Mesendoderm (in vitro differentiated cells): Measurements from ENCODE around the gene C21orf58.

Experiments
- DNase-seq: peaks from one replicate; pipeline ENCODE4 v3.0.0; 2013
- H2AK5ac ChIP-seq: 2 replicates; pipeline ENCODE4 v1.6.1; 2013; ENCODE audit warnings: low read length, inconsistent platforms
- H2BK120ac ChIP-seq: 2 replicates; pipeline ENCODE4 v1.6.1; 2013; ENCODE audit warnings: low read depth, mild to moderate bottlenecking, low read length, moderate library complexity, mixed read lengths
- H2BK15ac ChIP-seq: replicated peaks from 2 replicates; pipeline ENCODE4 v1.6.1; 2013; ENCODE audit warnings: low read depth, mild to moderate bottlenecking, moderate library complexity
- H2BK5ac ChIP-seq: 2 replicates; pipeline ENCODE4 v1.6.1; 2013; ENCODE audit warnings: low read length, inconsistent platforms
- H3K18ac ChIP-seq: 2 replicates; pipeline ENCODE4 v1.6.1; 2013; ENCODE audit warnings: mild to moderate bottlenecking, low read length, mixed read lengths
- H3K23ac ChIP-seq: one replicate; pipeline ENCODE4 v1.6.1; 2013; ENCODE audit warnings: low read length
- H3K27ac ChIP-seq: 2 replicates; pipeline ENCODE4 v1.5.1; 2013; ENCODE audit warnings: low read depth, mild to moderate bottlenecking, inconsistent platforms, low read length, moderate library complexity
- H3K27me3 ChIP-seq: 2 replicates; pipeline ENCODE4 v1.6.1; 2013; ENCODE audit warnings: low read length, control low read depth, mild to moderate bottlenecking, inconsistent platforms; ENCODE audit not compliant: insufficient read depth, poor library complexity
- H3K36me3 ChIP-seq: 2 replicates; pipeline ENCODE4 v1.6.1; 2013; ENCODE audit warnings: low read length, inconsistent platforms; ENCODE audit not compliant: control insufficient read depth, insufficient read depth
- H3K4ac ChIP-seq: one replicate; pipeline ENCODE4 v1.6.1; 2013; ENCODE audit warnings: low read depth, mild to moderate bottlenecking, low read length, moderate library complexity
- H3K4me1 ChIP-seq: 2 replicates; pipeline ENCODE4 v1.6.1; 2013; ENCODE audit warnings: low read depth, low read length, inconsistent platforms; ENCODE audit not compliant: control insufficient read depth
- H3K4me2 ChIP-seq: 2 replicates; pipeline ENCODE4 v1.6.1; 2013; ENCODE audit warnings: low read length
- H3K4me3 ChIP-seq: 2 replicates; pipeline ENCODE4 v1.5.1; 2013; ENCODE audit warnings: mild to moderate bottlenecking, low read length
- H3K56ac ChIP-seq: one replicate; pipeline ENCODE4 v1.6.1; 2013; ENCODE audit warnings: low read length
- H3K79me1 ChIP-seq: 2 replicates; pipeline ENCODE4 v1.6.1; 2013; ENCODE audit warnings: low read length, inconsistent platforms
- H3K79me2 ChIP-seq: 2 replicates; pipeline ENCODE4 v1.6.1; 2013; ENCODE audit warnings: mild to moderate bottlenecking, low read length; ENCODE audit not compliant: control insufficient read depth, insufficient read depth
- H3K9ac ChIP-seq: 2 replicates; pipeline ENCODE4 v1.6.1; 2013; ENCODE audit warnings: low read length, inconsistent platforms
- H4K5ac ChIP-seq: one replicate; pipeline ENCODE4 v1.6.1; 2013; ENCODE audit warnings: low read length
- H4K8ac ChIP-seq: one replicate; pipeline ENCODE4 v1.6.1; 2013; ENCODE audit warnings: low read depth, mild to moderate bottlenecking, control low read depth, low read length, moderate library complexity
- WGBS: extraction: QIAGEN DNeasy Blood & Tissue Kit; methylation state at CpG from one replicate; pipeline ENCODE4 v1.1.7; 2013; ENCODE audit warnings: low lambda C conversion rate, missing lambda C conversion rate; ENCODE audit not compliant: insufficient coverage; ENCODE audit errors: extremely low coverage; 5-methylcytosine and 5-hydroxymethylcytosine counted together

C21orf58 gene

DNA sequence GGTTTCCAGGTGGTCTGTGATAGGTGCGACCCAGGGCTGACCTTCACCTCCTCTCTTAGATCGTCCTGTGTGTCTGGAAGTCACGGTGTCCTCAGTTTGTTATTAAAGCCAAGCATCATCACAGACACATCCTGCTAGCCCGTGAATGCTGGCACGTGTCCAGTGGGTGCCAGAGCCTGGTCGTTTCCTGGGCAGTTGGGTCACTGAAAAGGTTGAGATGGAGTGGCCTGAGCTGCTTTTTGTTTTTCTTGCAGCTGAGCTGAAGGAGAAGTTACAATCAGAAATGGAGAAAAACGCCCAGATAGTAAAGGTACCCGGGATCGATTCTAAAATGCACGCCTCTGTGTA lies 23.5 kb upstream of the C21orf58 start:
- no peak overlapping the region for H2BK5ac ChIP-seq
- H2AK5ac ChIP-seq, result no peak overlapping the region
- no peaks in the 10 kb centered on the region for H3K27me3 ChIP-seq
- no peak overlapping the region for H3K4ac ChIP-seq
- no peak overlapping the region for H3K4me3 ChIP-seq
- H3K18ac ChIP-seq, result no peak overlapping the region
- DNase-seq, result no peak
- no peak overlapping the region for H4K5ac ChIP-seq
- H3K79me1 ChIP-seq, result peaks cover 9% of the 10 kb centered on the region
- H3K36me3 ChIP-seq, result peaks cover 15% of the 10 kb centered on the region
- no CpG with 5 or more reads among the region's 10 CpGs for WGBS
- no peaks in the 10 kb centered on the region for H3K79me2 ChIP-seq
- H3K27ac ChIP-seq, result no peak overlapping the region
- no peaks in the 10 kb centered on the region for H3K4me1 ChIP-seq
- H3K23ac ChIP-seq, result no peak overlapping the region
- H3K9ac ChIP-seq, result no peak overlapping the region
- H3K56ac ChIP-seq, result no peak overlapping the region
- no peak overlapping the region for H4K8ac ChIP-seq
- H3K4me2 ChIP-seq, result no peak overlapping the region
- no peak overlapping the region for H2BK120ac ChIP-seq
- H2BK15ac ChIP-seq, result no peak overlapping the region

DNA sequence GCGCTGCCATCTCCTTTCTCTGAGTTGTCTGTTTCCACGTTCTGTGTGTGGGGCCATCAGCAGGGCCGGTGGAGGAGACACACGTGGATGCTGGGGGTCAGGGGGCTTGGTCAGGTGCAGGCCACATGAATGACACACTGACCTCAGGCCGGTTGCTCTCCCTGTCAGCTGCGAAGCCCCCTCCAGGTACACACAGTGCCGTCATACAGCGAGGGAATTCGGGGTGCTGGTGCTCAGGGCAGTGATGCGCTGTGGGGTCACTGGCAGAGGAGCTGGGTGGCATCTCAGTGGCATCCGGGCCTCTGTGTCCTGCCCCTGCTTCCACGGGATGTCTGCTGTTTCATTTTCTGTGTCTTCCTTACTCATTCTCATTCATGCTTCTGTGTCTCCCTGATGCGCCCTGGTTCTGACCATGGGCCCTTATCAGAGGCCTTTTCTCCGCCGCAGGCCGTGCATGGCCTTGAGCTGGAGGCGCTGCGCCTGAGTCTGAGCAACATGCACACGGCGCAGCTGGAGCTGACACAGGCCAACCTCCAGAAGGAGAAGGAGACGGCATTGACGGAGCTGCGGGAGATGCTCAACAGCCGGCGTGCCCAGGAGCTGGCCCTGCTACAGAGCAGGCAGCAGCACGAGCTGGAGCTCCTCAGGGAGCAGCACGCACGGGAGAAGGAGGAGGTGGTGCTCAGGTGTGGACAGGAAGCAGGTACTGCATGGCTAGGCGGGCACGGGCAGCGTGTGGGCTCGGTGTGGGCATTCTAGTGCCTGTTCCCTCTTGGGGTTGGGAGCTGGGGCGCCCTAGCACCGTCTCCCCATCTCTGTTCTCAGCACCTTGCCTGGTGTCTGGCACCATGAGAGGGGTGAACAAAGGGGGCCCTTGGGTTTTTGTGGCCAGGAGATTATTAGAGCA lies 22.9 kb upstream of the C21orf58 start:
- no peak overlapping the region for H2BK5ac ChIP-seq
- H3K4ac ChIP-seq, result no peak overlapping the region
- H3K9ac ChIP-seq, result no peak overlapping the region
- no peak overlapping the region for H2BK120ac ChIP-seq
- no peaks in the 10 kb centered on the region for H3K4me1 ChIP-seq
- no peak for DNase-seq
- H3K4me2 ChIP-seq, result no peak overlapping the region
- H4K8ac ChIP-seq, result no peak overlapping the region
- no peaks in the 10 kb centered on the region for H3K79me2 ChIP-seq
- no peak overlapping the region for H3K4me3 ChIP-seq
- H3K27ac ChIP-seq, result no peak overlapping the region
- H3K27me3 ChIP-seq, result no peaks in the 10 kb centered on the region
- H3K18ac ChIP-seq, result no peak overlapping the region
- H2AK5ac ChIP-seq, result no peak overlapping the region
- H4K5ac ChIP-seq, result no peak overlapping the region
- WGBS, result no CpG with 5 or more reads among the region's 34 CpGs
- no peak overlapping the region for H2BK15ac ChIP-seq
- peaks cover 12% of the 10 kb centered on the region for H3K36me3 ChIP-seq
- H3K23ac ChIP-seq, result no peak overlapping the region
- H3K56ac ChIP-seq, result no peak overlapping the region
- H3K79me1 ChIP-seq, result peaks cover 9% of the 10 kb centered on the region

DNA sequence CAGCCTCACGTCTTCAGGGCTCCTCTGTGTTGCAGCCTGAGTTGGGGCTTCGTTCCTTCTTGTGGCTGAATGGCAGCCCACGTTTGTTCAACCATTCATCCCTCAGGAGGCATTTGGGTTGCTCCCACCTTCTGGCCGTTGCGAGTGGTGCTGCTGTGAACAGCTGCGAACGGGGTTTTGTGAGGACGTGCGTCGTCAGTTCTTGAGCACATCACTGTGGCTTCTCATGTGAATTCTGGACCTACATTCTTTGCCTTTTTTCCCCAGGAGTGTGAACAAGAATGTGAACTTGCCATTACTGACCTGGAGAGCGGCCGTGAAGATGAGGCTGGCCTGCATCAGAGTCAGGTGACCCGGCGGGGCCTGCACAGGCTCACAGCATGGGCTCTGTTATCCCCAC lies 22.2 kb upstream of the C21orf58 start:
- DNase-seq, result no peak
- Histone ChIP-seq H3K56ac (no peak overlapping the region), H3K4me2 (no peak overlapping the region), H2AK5ac (no peak overlapping the region), H3K79me1 (peaks cover 9% of the 10 kb centered on the region), H4K8ac (no peak overlapping the region), H3K27ac (no peak overlapping the region), H4K5ac (no peak overlapping the region), H3K4ac (no peak overlapping the region), H2BK15ac (no peak overlapping the region), H2BK5ac (no peak overlapping the region), H3K4me3 (no peak overlapping the region), H3K36me3 (peaks cover 12% of the 10 kb centered on the region), H2BK120ac (no peak overlapping the region), H3K23ac (no peak overlapping the region), H3K27me3 (no peaks in the 10 kb centered on the region), H3K79me2 (no peaks in the 10 kb centered on the region), H3K18ac (no peak overlapping the region), H3K4me1 (no peaks in the 10 kb centered on the region), H3K9ac (no peak overlapping the region)
- no CpG with 5 or more reads among the region's 14 CpGs for WGBS

DNA sequence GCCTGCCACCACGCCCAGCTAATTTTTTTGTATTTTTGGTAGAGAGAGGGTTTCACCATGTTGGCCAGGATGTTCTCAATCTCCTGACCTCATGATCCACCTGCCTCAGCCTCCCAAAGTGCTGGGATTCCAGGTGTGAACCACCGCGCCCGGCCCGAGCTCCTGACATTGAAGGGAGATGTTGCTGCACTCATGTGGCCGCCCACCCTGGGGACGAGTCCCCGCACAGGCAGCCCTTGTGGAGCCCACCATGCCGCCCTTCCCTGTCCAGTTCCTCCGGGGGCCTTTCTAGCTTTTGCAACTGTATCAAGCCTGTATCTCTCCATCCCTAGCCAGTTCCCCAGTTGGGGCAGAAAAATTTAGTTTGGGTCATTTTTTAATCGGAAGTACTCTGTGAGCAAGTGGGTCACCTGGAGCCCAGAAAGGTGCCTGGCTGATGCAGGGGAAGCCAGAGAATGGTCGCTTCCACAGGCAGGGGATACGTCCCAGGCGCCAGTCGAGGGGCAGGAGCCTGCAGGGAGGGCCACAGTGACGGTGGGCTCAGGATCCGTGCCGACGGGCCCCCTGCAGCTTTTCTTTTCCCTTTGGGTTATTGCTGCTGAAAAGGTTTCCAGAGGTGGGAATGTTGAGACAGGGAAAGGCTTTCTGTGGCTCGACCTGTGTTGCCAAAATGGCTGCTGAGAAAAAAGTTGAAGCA lies 20.7 kb upstream of the C21orf58 start:
- WGBS, result no CpG with 5 or more reads among the region's 20 CpGs
- Histone ChIP-seq H2BK15ac (no peak overlapping the region), H3K4me3 (no peak overlapping the region), H3K4ac (no peak overlapping the region), H4K5ac (no peak overlapping the region), H4K8ac (no peak overlapping the region), H3K56ac (no peak overlapping the region), H2BK5ac (no peak overlapping the region), H3K23ac (no peak overlapping the region), H3K79me1 (peaks cover 12% of the 10 kb centered on the region), H3K4me2 (no peak overlapping the region), H3K9ac (no peak overlapping the region), H2AK5ac (no peak overlapping the region), H3K79me2 (peaks cover 2% of the 10 kb centered on the region), H3K36me3 (peaks cover 12% of the 10 kb centered on the region), H3K27ac (no peak overlapping the region), H3K18ac (no peak overlapping the region), H2BK120ac (no peak overlapping the region), H3K4me1 (no peaks in the 10 kb centered on the region), H3K27me3 (no peaks in the 10 kb centered on the region)
- no peak for DNase-seq

DNA sequence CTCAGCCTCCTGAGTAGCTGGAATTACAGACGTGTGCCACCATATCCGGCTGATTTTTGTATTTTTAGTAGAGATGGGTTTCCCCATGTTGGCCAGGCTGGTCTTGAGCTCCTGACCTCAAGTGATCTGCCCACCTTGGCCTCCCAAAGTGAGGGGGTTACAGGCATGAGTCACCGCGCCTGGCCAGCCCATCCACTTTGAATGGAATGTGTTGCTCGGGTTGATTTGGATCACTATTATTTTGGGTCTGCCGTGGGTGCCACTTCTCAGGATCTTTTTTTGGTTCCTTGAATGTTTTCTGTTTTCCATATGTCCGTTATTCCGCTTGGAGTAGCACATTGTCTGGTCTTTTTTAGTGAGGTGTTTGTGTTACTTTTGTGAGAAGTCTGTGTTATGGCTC lies 17.3 kb upstream of the C21orf58 start:
- Histone ChIP-seq H2BK5ac (no peak overlapping the region), H3K36me3 (peaks cover 8% of the 10 kb centered on the region), H4K8ac (no peak overlapping the region), H4K5ac (no peak overlapping the region), H3K79me2 (peaks cover 2% of the 10 kb centered on the region), H3K18ac (no peak overlapping the region), H3K4me3 (no peak overlapping the region), H2AK5ac (no peak overlapping the region), H3K4me2 (no peak overlapping the region), H3K56ac (no peak overlapping the region), H3K27ac (no peak overlapping the region), H3K23ac (no peak overlapping the region), H2BK120ac (no peak overlapping the region), H3K79me1 (peaks cover 12% of the 10 kb centered on the region), H3K9ac (no peak overlapping the region), H3K4ac (no peak overlapping the region), H3K27me3 (no peaks in the 10 kb centered on the region), H2BK15ac (no peak overlapping the region), H3K4me1 (no peaks in the 10 kb centered on the region)
- no CpG with 5 or more reads among the region's 8 CpGs for WGBS
- no peak for DNase-seq
